HG03520 (cell line): ENCODE results near the gene CD79A.
"Not testable (repeated sequence)": the region's sequence is repeated elsewhere in the genome, so short reads cannot be mapped to it uniquely, and the experiment has no call there.

Experiments used
- ATAC-seq: cut with Tn5 transposase; IDR thresholded peaks from one replicate; pipeline ENCODE4 v1.9.1; 2021; ENCODE audit warnings: mild to moderate bottlenecking, moderate library complexity; ENCODE audit not compliant: unreplicated experiment

CD79A gene

GRCh38 chr19:41904118-41904870 is 27.2 kb downstream of the CD79A start:
- ATAC-seq: no peak

- ATAC-seq: no peak
These were observed 28.4 kb downstream of the CD79A start for GRCh38 chr19:41905273-41906002.

- no peak for ATAC-seq
These were observed 29.2 kb downstream of the CD79A start for GRCh38 chr19:41906271-41906670.

- no peak for ATAC-seq
These were observed 30.0 kb downstream of the CD79A start for GRCh38 chr19:41906916-41907680.

- no peak for ATAC-seq
These were observed 31.0 kb downstream of the CD79A start for GRCh38 chr19:41907994-41908615.

GRCh38 chr19:41908724-41909464 is 31.8 kb downstream of the CD79A start:
- no peak for ATAC-seq

GRCh38 chr19:41909706-41910105 is 32.6 kb downstream of the CD79A start:
- no peak for ATAC-seq

- ATAC-seq: no peak
These were observed 33.3 kb downstream of the CD79A start for GRCh38 chr19:41910240-41910991.

GRCh38 chr19:41910992-41911888 is 34.2 kb downstream of the CD79A start:
- ATAC-seq: no peak

- no peak for ATAC-seq
These were observed 35.0 kb downstream of the CD79A start for GRCh38 chr19:41911889-41912731.

GRCh38 chr19:41912899-41913537 is 35.9 kb downstream of the CD79A start:
- ATAC-seq: no peak

- ATAC-seq: no peak
These were observed 36.7 kb downstream of the CD79A start for GRCh38 chr19:41913538-41914423.

- not testable (repeated sequence) for ATAC-seq
These were observed 37.4 kb downstream of the CD79A start for GRCh38 chr19:41914424-41914834.

GRCh38 chr19:41915021-41915775 is 38.1 kb downstream of the CD79A start:
- no peak for ATAC-seq

- no peak for ATAC-seq
These were observed 38.8 kb downstream of the CD79A start for GRCh38 chr19:41915776-41916414.
